ENCODE measurements around the gene WBP2. TPM values are rescaled to one million over a fixed set of nuclear protein-coding genes. Genes with fewer than 3 reads are reported as not detected.

Gene WBP2
- total and polyA plus RNA-seq, 2 experiments from 2014 or later = 29.0 to 129 TPM

DNA sequence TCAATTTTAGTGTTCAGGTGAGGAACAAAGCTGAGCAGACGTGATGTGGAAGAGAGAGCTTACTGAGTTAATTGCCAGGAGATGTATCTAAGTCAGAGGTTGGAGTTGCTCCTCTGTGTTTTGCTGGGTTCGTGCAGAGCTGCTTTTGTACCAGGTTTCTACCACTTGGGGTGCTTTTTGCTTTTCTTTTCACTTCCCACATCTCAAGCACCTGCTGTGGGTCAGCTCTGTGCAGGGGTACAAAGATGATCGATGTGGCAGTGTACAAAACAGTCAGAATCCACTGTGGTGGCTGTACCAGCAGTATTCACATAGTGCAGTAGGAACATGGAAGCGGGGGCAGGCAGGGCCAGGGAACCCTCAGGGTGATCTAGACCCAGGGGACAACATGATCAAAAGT lies 55.7 kb downstream of the WBP2 start:
- Histone ChIP-seq H4K20me1 (ENCODE audit: insufficient read depth, poor library complexity, severe bottlenecking) (peaks cover 4% of the 10 kb centered on the region), H3K4me1 (ENCODE audit: insufficient read depth) (no peaks in the 10 kb centered on the region), H3K9me3 (ENCODE audit: low read depth) (no peaks in the 10 kb centered on the region), H3K79me2 (peaks cover 71% of the 10 kb centered on the region), H3K36me3 (replicated peaks; ENCODE audit: insufficient read depth, low read depth) (no peaks in the 10 kb centered on the region), H3K9me2 (replicated peaks; ENCODE audit: insufficient read depth) (no peaks in the 10 kb centered on the region), H3K4me3 (no peak overlapping the region), H2AFZ (no peak overlapping the region), H3K27ac (no peak overlapping the region), H3K4me2 (no peak overlapping the region), H3K27me3 (no peaks in the 10 kb centered on the region)
- TF ChIP-seq EZH2 (IDR thresholded peaks at IDR 0.05; ENCODE audit: borderline replicate concordance) = no peak
- TF ChIP-seq, protein P1, sequence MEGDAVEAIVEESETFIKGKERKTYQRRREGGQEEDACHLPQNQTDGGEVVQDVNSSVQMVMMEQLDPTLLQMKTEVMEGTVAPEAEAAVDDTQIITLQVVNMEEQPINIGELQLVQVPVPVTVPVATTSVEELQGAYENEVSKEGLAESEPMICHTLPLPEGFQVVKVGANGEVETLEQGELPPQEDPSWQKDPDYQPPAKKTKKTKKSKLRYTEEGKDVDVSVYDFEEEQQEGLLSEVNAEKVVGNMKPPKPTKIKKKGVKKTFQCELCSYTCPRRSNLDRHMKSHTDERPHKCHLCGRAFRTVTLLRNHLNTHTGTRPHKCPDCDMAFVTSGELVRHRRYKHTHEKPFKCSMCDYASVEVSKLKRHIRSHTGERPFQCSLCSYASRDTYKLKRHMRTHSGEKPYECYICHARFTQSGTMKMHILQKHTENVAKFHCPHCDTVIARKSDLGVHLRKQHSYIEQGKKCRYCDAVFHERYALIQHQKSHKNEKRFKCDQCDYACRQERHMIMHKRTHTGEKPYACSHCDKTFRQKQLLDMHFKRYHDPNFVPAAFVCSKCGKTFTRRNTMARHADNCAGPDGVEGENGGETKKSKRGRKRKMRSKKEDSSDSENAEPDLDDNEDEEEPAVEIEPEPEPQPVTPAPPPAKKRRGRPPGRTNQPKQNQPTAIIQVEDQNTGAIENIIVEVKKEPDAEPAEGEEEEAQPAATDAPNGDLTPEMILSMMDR (IDR thresholded peaks at IDR 0.05; ENCODE audit: poor library complexity) = no peak
- TF ChIP-seq EZH2phosphoT487 (IDR thresholded peaks at IDR 0.05; ENCODE audit: low read depth, severe bottlenecking, unreplicated experiment) = no peak
- no peak for DNase-seq (ENCODE audit: low spot score)
- 94% methylated on average over 4 of the region's 4 CpGs for WGBS (ENCODE audit: low lambda C conversion rate, missing lambda C conversion rate)

DNA sequence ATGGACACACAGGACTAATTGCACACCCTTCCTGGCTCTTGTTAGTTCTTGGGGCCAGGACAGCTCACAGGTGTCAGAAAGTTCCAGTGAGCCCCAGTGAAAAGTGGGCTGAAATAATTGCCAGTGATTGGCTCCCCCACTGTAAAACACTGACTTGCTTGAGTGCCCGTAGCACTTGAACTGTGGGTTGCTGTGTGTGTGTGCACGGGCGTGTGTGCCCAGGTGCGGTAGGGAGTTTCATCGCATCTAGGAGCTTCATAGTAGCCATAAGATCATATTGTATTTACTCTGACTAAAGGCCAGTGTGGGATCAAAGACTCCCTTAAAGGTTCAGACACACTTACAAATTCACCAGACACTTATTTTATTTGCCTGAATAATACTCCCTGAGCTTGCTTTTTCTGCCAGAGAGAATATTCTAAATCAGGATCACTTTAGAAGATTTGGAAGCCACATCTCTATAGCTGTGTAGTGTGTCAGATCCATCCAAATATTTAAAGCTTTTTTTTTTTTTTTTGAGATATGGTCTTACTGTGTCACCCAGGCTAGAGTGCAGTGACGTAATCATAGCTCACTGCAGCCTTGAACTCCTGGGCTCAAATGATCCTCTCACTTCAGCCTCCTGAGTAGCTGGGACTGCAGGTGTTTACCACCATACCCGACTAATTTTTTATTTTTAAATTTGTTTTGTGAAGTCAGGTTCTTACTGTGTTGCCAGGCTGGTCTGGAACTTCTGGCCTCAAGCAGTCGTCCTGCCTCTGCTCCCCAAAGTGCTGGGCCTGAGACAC lies 59.1 kb downstream of the WBP2 start:
- H3K4me2 ChIP-seq = no peak overlapping the region
- H3K27ac ChIP-seq = no peak overlapping the region
- H4K20me1 ChIP-seq (ENCODE audit: insufficient read depth, poor library complexity, severe bottlenecking) = peaks cover 15% of the 10 kb centered on the region
- H2AFZ ChIP-seq = no peak overlapping the region
- H3K4me3 ChIP-seq = no peak overlapping the region
- TF ChIP-seq, protein P1 (IDR thresholded peaks at IDR 0.05; ENCODE audit: poor library complexity) = no peak
- no peak for TF ChIP-seq EZH2 (IDR thresholded peaks at IDR 0.05; ENCODE audit: borderline replicate concordance)
- TF ChIP-seq EZH2phosphoT487 (IDR thresholded peaks at IDR 0.05; ENCODE audit: low read depth, severe bottlenecking, unreplicated experiment) = no peak
- H3K9me3 ChIP-seq (ENCODE audit: low read depth) = no peaks in the 10 kb centered on the region
- WGBS (ENCODE audit: low lambda C conversion rate, missing lambda C conversion rate) = 97% methylated on average over 8 of the region's 8 CpGs
- no peaks in the 10 kb centered on the region for H3K36me3 ChIP-seq (replicated peaks; ENCODE audit: insufficient read depth, low read depth)
- no peaks in the 10 kb centered on the region for H3K27me3 ChIP-seq
- H3K9me2 ChIP-seq (replicated peaks; ENCODE audit: insufficient read depth) = no peaks in the 10 kb centered on the region
- H3K4me1 ChIP-seq (ENCODE audit: insufficient read depth) = no peaks in the 10 kb centered on the region
- H3K79me2 ChIP-seq = peaks cover 84% of the 10 kb centered on the region
- DNase-seq (ENCODE audit: low spot score) = no peak

Other genes with a start within 250 kb of the WBP2 start
- gene SMIM5, start 221.9 kb downstream of the WBP2 start, total RNA-seq = 4.1 and 4.5 TPM in 2 replicates
- gene SMIM5, start 221.9 kb downstream of the WBP2 start, polyA plus RNA-seq = 6.8 and 7.7 TPM in 2 replicates
- gene RECQL5, start 188.2 kb downstream of the WBP2 start, total RNA-seq = 11.8 and 23.1 TPM in 2 replicates
- 44.4 and 79.6 TPM in 2 replicates for gene RECQL5, start 188.2 kb downstream of the WBP2 start, polyA plus RNA-seq
- 59.3 and 67.5 TPM in 2 replicates for gene SAP30BP, start 188.0 kb downstream of the WBP2 start, total RNA-seq
- gene SAP30BP, start 188.0 kb downstream of the WBP2 start, polyA plus RNA-seq = 89.9 and 110 TPM in 2 replicates
- 11.5 and 15.7 TPM in 2 replicates for gene ITGB4, start 133.9 kb downstream of the WBP2 start, total RNA-seq
- 19.4 and 23.5 TPM in 2 replicates for gene ITGB4, start 133.9 kb downstream of the WBP2 start, polyA plus RNA-seq
- gene GALK1, start 90.1 kb downstream of the WBP2 start, total RNA-seq = 63.7 and 76.4 TPM in 2 replicates
- 139 and 161 TPM in 2 replicates for gene GALK1, start 90.1 kb downstream of the WBP2 start, polyA plus RNA-seq
- gene UNK, start 70.5 kb downstream of the WBP2 start, total RNA-seq = 26.7 and 30.9 TPM in 2 replicates
- 22.3 and 28.2 TPM in 2 replicates for gene UNK, start 70.5 kb downstream of the WBP2 start, polyA plus RNA-seq
- 2.2 and 4.3 TPM in 2 replicates for gene UNC13D, start 10.9 kb downstream of the WBP2 start, total RNA-seq
- 8.8 and 10.1 TPM in 2 replicates for gene UNC13D, start 10.9 kb downstream of the WBP2 start, polyA plus RNA-seq
- 13.0 and 15.5 TPM in 2 replicates for gene TRIM47, start 23.2 kb upstream of the WBP2 start, total RNA-seq
- gene TRIM47, start 23.2 kb upstream of the WBP2 start, polyA plus RNA-seq = 36.9 and 42.9 TPM in 2 replicates
- gene TRIM65, start 41.6 kb upstream of the WBP2 start, total RNA-seq = 10.9 and 12.5 TPM in 2 replicates
- gene TRIM65, start 41.6 kb upstream of the WBP2 start, polyA plus RNA-seq = 10.7 and 16.8 TPM in 2 replicates
- gene MRPL38, start 49.5 kb upstream of the WBP2 start, total RNA-seq = 40.4 and 50.2 TPM in 2 replicates
- gene MRPL38, start 49.5 kb upstream of the WBP2 start, polyA plus RNA-seq = 124 and 134 TPM in 2 replicates
- 3.0 and 6.1 TPM in 2 replicates for gene FBF1, start 85.7 kb upstream of the WBP2 start, total RNA-seq
- 9.7 and 11.0 TPM in 2 replicates for gene FBF1, start 85.7 kb upstream of the WBP2 start, polyA plus RNA-seq
- gene ACOX1, start 123.8 kb upstream of the WBP2 start, total RNA-seq = 89.5 and 93.6 TPM in 2 replicates
- gene ACOX1, start 123.8 kb upstream of the WBP2 start, polyA plus RNA-seq = 35.5 and 36.0 TPM in 2 replicates
- 13.3 and 22.8 TPM in 2 replicates for gene TEN1, start 123.9 kb upstream of the WBP2 start, total RNA-seq
- gene TEN1, start 123.9 kb upstream of the WBP2 start, polyA plus RNA-seq = 29.4 and 29.9 TPM in 2 replicates
- gene CDK3, start 145.5 kb upstream of the WBP2 start, total RNA-seq = 0.88 and 7.8 TPM in 2 replicates
- 10.6 and 16.6 TPM in 2 replicates for gene CDK3, start 145.5 kb upstream of the WBP2 start, polyA plus RNA-seq
- gene EVPL, start 172.0 kb upstream of the WBP2 start, total RNA-seq = 0.48 and 2.7 TPM in 2 replicates
- 2.0 and 4.6 TPM in 2 replicates for gene EVPL, start 172.0 kb upstream of the WBP2 start, polyA plus RNA-seq
- 41.2 and 44.1 TPM in 2 replicates for gene SRP68, start 217.2 kb upstream of the WBP2 start, total RNA-seq
- gene SRP68, start 217.2 kb upstream of the WBP2 start, polyA plus RNA-seq = 51.3 and 70.1 TPM in 2 replicates
- gene GALR2, start 219.4 kb upstream of the WBP2 start, total RNA-seq = 0.60 TPM in 1 of 2 replicates, not detected in the other
- gene GALR2, start 219.4 kb upstream of the WBP2 start, polyA plus RNA-seq = 0.24 TPM in 1 of 2 replicates, not detected in the other
- 0.08 TPM in 1 of 2 replicates, not detected in the other for gene ZACN, start 223.8 kb upstream of the WBP2 start, total RNA-seq
- gene ZACN, start 223.8 kb upstream of the WBP2 start, polyA plus RNA-seq = 21.2 and 24.0 TPM in 2 replicates
- gene EXOC7, start 248.5 kb upstream of the WBP2 start, total RNA-seq = 92.9 and 94.7 TPM in 2 replicates
- gene EXOC7, start 248.5 kb upstream of the WBP2 start, polyA plus RNA-seq = 95.6 and 111 TPM in 2 replicates

Data from hepatocyte (in vitro differentiated cells).